NT2/D1 (cell line): ENCODE measurements around the gene DSTN.

ENCODE experiments used
- DNase-seq: peaks from one replicate; pipeline ENCODE4 v3.0.0-alpha.2; 2011; ENCODE audit warnings: low read depth, low spot score
- H3K27me3 ChIP-seq: 2 replicates; pipeline ENCODE4 v1.6.0; 2011; ENCODE audit warnings: mild to moderate bottlenecking; ENCODE audit not compliant: insufficient read length, insufficient read depth
- H3K36me3 ChIP-seq: 2 replicates; pipeline ENCODE4 v1.6.1; 2011; ENCODE audit warnings: mild to moderate bottlenecking, low read length, mixed read lengths; ENCODE audit not compliant: insufficient read depth, insufficient read length
- H3K4me1 ChIP-seq: 2 replicates; pipeline ENCODE4 v1.5.1; 2011; ENCODE audit not compliant: insufficient read depth, insufficient read length
- H3K4me3 ChIP-seq: 2 replicates; pipeline ENCODE4 v1.5.1; 2011; ENCODE audit warnings: low read depth; ENCODE audit not compliant: insufficient read length
- H3K9ac ChIP-seq: 2 replicates; pipeline ENCODE4 v1.6.0; 2011; ENCODE audit warnings: low read depth; ENCODE audit not compliant: insufficient read length
- H3K9me3 ChIP-seq: 2 replicates; pipeline ENCODE4 v1.5.1; 2011; ENCODE audit warnings: mild to moderate bottlenecking, low read length; ENCODE audit not compliant: insufficient read depth
- SUZ12 ChIP-seq: IDR thresholded peaks from 2 replicates; pipeline ENCODE4 v1.6.1; 2011; ENCODE audit not compliant: insufficient read length, insufficient read depth; ENCODE audit errors: extremely low read depth
- YY1 ChIP-seq: IDR thresholded peaks from 2 replicates; pipeline ENCODE4 v1.6.1; 2011; ENCODE audit not compliant: insufficient read length, insufficient read depth
- ZNF274 ChIP-seq: IDR thresholded peaks from 2 replicates; pipeline ENCODE4 v1.6.1; 2011; ENCODE audit warnings: mild to moderate bottlenecking, low read depth, low read length

DSTN gene

GRCh38 chr20:17560344-17561074 is 9.4 kb upstream of the DSTN start:
- Histone ChIP-seq H3K36me3 (no peaks in the 10 kb centered on the region), H3K9me3 (no peaks in the 10 kb centered on the region), H3K4me3 (no peak overlapping the region), H3K9ac (no peak overlapping the region), H3K27me3 (no peaks in the 10 kb centered on the region), H3K4me1 (peaks cover 2% of the 10 kb centered on the region)
- TF ChIP-seq ZNF274 (no peak), YY1 (no peak), SUZ12 (no peak)
- DNase-seq, result no peak

GRCh38 chr20:17562804-17563305 is 7.0 kb upstream of the DSTN start:
- no peaks in the 10 kb centered on the region for H3K27me3 ChIP-seq
- peaks cover 2% of the 10 kb centered on the region for H3K4me1 ChIP-seq
- no peaks in the 10 kb centered on the region for H3K36me3 ChIP-seq
- TF ChIP-seq ZNF274 (no peak), SUZ12 (no peak), YY1 (no peak)
- no peak for DNase-seq
- H3K9me3 ChIP-seq, result no peaks in the 10 kb centered on the region
- H3K4me3 ChIP-seq, result no peak overlapping the region
- no peak overlapping the region for H3K9ac ChIP-seq

GRCh38 chr20:17565169-17565845 is 4.6 kb upstream of the DSTN start:
- TF ChIP-seq ZNF274 (no peak), YY1 (no peak), SUZ12 (no peak)
- no peaks in the 10 kb centered on the region for H3K36me3 ChIP-seq
- no peak for DNase-seq
- no peaks in the 10 kb centered on the region for H3K27me3 ChIP-seq
- no peak overlapping the region for H3K4me3 ChIP-seq
- H3K9ac ChIP-seq, result no peak overlapping the region
- no peaks in the 10 kb centered on the region for H3K4me1 ChIP-seq
- H3K9me3 ChIP-seq, result no peaks in the 10 kb centered on the region

GRCh38 chr20:17566345-17566744 is 3.5 kb upstream of the DSTN start:
- H3K9ac ChIP-seq, result no peak overlapping the region
- no peaks in the 10 kb centered on the region for H3K27me3 ChIP-seq
- no peaks in the 10 kb centered on the region for H3K36me3 ChIP-seq
- no peak for DNase-seq
- no peak overlapping the region for H3K4me3 ChIP-seq
- no peak for TF ChIP-seq SUZ12
- TF ChIP-seq ZNF274, result no peak
- TF ChIP-seq YY1, result no peak
- H3K4me1 ChIP-seq, result no peaks in the 10 kb centered on the region
- H3K9me3 ChIP-seq, result no peaks in the 10 kb centered on the region

GRCh38 chr20:17568045-17568788 is 1.7 kb upstream of the DSTN start:
- peak overlapping the region; percentile 76 for H3K9ac ChIP-seq
- TF ChIP-seq YY1 (no peak), ZNF274 (no peak), SUZ12 (no peak)
- DNase-seq, result no peak
- no peaks in the 10 kb centered on the region for H3K9me3 ChIP-seq
- no peaks in the 10 kb centered on the region for H3K4me1 ChIP-seq
- H3K4me3 ChIP-seq, result peak overlapping the region; percentile 49
- H3K36me3 ChIP-seq, result peaks cover 10% of the 10 kb centered on the region
- H3K27me3 ChIP-seq, result no peaks in the 10 kb centered on the region

- no peaks in the 10 kb centered on the region for H3K27me3 ChIP-seq
- H3K9ac ChIP-seq, result peak overlapping the region; percentile 76
- peak overlapping the region; percentile 49 for H3K4me3 ChIP-seq
- H3K9me3 ChIP-seq, result no peaks in the 10 kb centered on the region
- peak; percentile 6 for DNase-seq
- H3K36me3 ChIP-seq, result peaks cover 14% of the 10 kb centered on the region
- TF ChIP-seq YY1, result no peak
- TF ChIP-seq ZNF274, result no peak
- no peak for TF ChIP-seq SUZ12
- no peaks in the 10 kb centered on the region for H3K4me1 ChIP-seq
Measured at GRCh38 chr20:17568972-17569521, 828 bp upstream of the DSTN start.

- DNase-seq, result peak; percentile 23
- peaks cover 19% of the 10 kb centered on the region for H3K36me3 ChIP-seq
- TF ChIP-seq ZNF274, result no peak
- TF ChIP-seq YY1, result no peak
- TF ChIP-seq SUZ12, result no peak
Measured at GRCh38 chr20:17570347-17571152, 675 bp downstream of the DSTN start.

More at GRCh38 chr20:17570347-17571152, 675 bp downstream of the DSTN start:
- no peaks in the 10 kb centered on the region for H3K9me3 ChIP-seq
- no peaks in the 10 kb centered on the region for H3K4me1 ChIP-seq
- peak overlapping the region; percentile 82 for H3K4me3 ChIP-seq
- H3K27me3 ChIP-seq, result no peaks in the 10 kb centered on the region
- H3K9ac ChIP-seq, result peak overlapping the region; percentile 97
